Femur (tissue), 1 donor: ENCODE measurements around the gene SMAD6.
A peak's percentile ranks its signal among the peaks of the same experiment; 100 is the strongest.

ENCODE experiments used
- DNase-seq: peaks from one replicate; pipeline ENCODE4 v3.0.0-alpha.2; 2017

SMAD6 gene

GRCh38 chr15:66800584-66801235 is 98.7 kb downstream of the SMAD6 start:
- no peak for DNase-seq

GRCh38 chr15:66801266-66801665 is 99.2 kb downstream of the SMAD6 start:
- no peak for DNase-seq

- DNase-seq, result peak; percentile 53
Measured at GRCh38 chr15:66802025-66803001, 100.3 kb downstream of the SMAD6 start.

GRCh38 chr15:66803182-66803729 is 101.2 kb downstream of the SMAD6 start:
- DNase-seq, result peak; percentile 92

GRCh38 chr15:66803749-66804148 is 101.7 kb downstream of the SMAD6 start:
- DNase-seq, result no peak

- DNase-seq, result no peak
Measured at GRCh38 chr15:66805202-66805885, 103.3 kb downstream of the SMAD6 start.

- DNase-seq, result no peak
Measured at GRCh38 chr15:66808181-66808824, 106.3 kb downstream of the SMAD6 start.

GRCh38 chr15:66809664-66810063 is 107.6 kb downstream of the SMAD6 start:
- DNase-seq, result no peak

GRCh38 chr15:66815318-66815717 is 113.3 kb downstream of the SMAD6 start:
- no peak for DNase-seq

- no peak for DNase-seq
Measured at GRCh38 chr15:66816201-66816600, 114.2 kb downstream of the SMAD6 start.

- no peak for DNase-seq
Measured at GRCh38 chr15:66819084-66819483, 117.0 kb downstream of the SMAD6 start.

- DNase-seq, result no peak
Measured at GRCh38 chr15:66820481-66821176, 118.6 kb downstream of the SMAD6 start.

- DNase-seq, result no peak
Measured at GRCh38 chr15:66821307-66821706, 119.3 kb downstream of the SMAD6 start.

- DNase-seq, result no peak
Measured at GRCh38 chr15:66822114-66822513, 120.1 kb downstream of the SMAD6 start.

- DNase-seq, result no peak
Measured at GRCh38 chr15:66822576-66822975, 120.5 kb downstream of the SMAD6 start.

GRCh38 chr15:66823601-66824000 is 121.6 kb downstream of the SMAD6 start:
- no peak for DNase-seq

- DNase-seq, result no peak
Measured at GRCh38 chr15:66824424-66824823, 122.4 kb downstream of the SMAD6 start.

- DNase-seq, result no peak
Measured at GRCh38 chr15:66825139-66825538, 123.1 kb downstream of the SMAD6 start.

- no peak for DNase-seq
Measured at GRCh38 chr15:66825731-66826130, 123.7 kb downstream of the SMAD6 start.

- DNase-seq, result no peak
Measured at GRCh38 chr15:66826507-66826906, 124.5 kb downstream of the SMAD6 start.

- no peak for DNase-seq
Measured at GRCh38 chr15:66827039-66827697, 125.1 kb downstream of the SMAD6 start.

GRCh38 chr15:66827698-66828055 is 125.6 kb downstream of the SMAD6 start:
- DNase-seq, result no peak
